Left ventricle myocardium inferior (tissue), 1 donor: ENCODE data around the gene LDAH. TPM values are rescaled to one million over a fixed set of nuclear protein-coding genes. Genes with fewer than 3 reads are reported as not detected.

Experiments used
- DNase-seq: peaks from one replicate; pipeline ENCODE4 v3.0.0-alpha.2; 2020
- H3K27ac ChIP-seq: fragments of 200-600 bp; replicated peaks from 2 replicates; pipeline ENCODE4 v1.8.0; 2021
- H3K27me3 ChIP-seq: fragments of 200-600 bp; 2 replicates; pipeline ENCODE4 v1.8.0; 2021; ENCODE audit warnings: low read depth
- H3K36me3 ChIP-seq: fragments of 200-600 bp; 2 replicates; pipeline ENCODE4 v1.8.0; 2021
- H3K4me1 ChIP-seq: fragments of 200-600 bp; 2 replicates; pipeline ENCODE4 v1.8.0; 2021
- H3K4me3 ChIP-seq: fragments of 200-600 bp; 2 replicates; pipeline ENCODE4 v1.8.0; 2021; ENCODE audit warnings: mild to moderate bottlenecking, moderate library complexity
- H3K9me3 ChIP-seq: fragments of 200-600 bp; replicated peaks from 2 replicates; pipeline ENCODE4 v1.8.0; 2021
- CTCF ChIP-seq: fragments of 200-600 bp; IDR thresholded peaks from 2 replicates; pipeline ENCODE4 v1.8.0; 2021; ENCODE audit warnings: antibody characterized with exemption, mild to moderate bottlenecking, borderline replicate concordance
- intact Hi-C: fragments of 100-400 bp; cut with micrococcal nuclease; formaldehyde crosslinking; loops from one replicate; pipeline ENCODE4 v1.11.0; 2022
- total RNA-seq: library from RNA; stranded (reverse); fragmentation: NEBNext Ultra II Directional; extraction: Animal tissue kit (Norgen Biotek cat#: 25700); gene quantifications from one replicate; pipeline ENCODE4 v1.2.1, GENCODE V29; 2021
- donor health status: DM: no; HTN: yes; CAD: no; lungs with severe emphysema.

Gene LDAH
- total RNA-seq, 1 donor from 2014 or later = 8.5 TPM

GRCh38 chr2:20652673-20653575, 170.0 kb downstream of the LDAH start:
- DNase-seq = no peak
- intact Hi-C loops = no loop called here
- no peak for TF ChIP-seq CTCF
- no peak overlapping the region for H3K27ac ChIP-seq
- H3K4me3 ChIP-seq = no peak overlapping the region
- no peaks in the 10 kb centered on the region for H3K9me3 ChIP-seq
- no peaks in the 10 kb centered on the region for H3K36me3 ChIP-seq
- peaks cover 36% of the 10 kb centered on the region for H3K4me1 ChIP-seq
- H3K27me3 ChIP-seq = peaks cover 23% of the 10 kb centered on the region

- no peaks in the 10 kb centered on the region for H3K9me3 ChIP-seq
- peaks cover 40% of the 10 kb centered on the region for H3K4me1 ChIP-seq
- H3K27ac ChIP-seq = no peak overlapping the region
- no peak for TF ChIP-seq CTCF
- DNase-seq = no peak
- H3K27me3 ChIP-seq = peaks cover 15% of the 10 kb centered on the region
- intact Hi-C loops = no loop called here
- no peaks in the 10 kb centered on the region for H3K36me3 ChIP-seq
- H3K4me3 ChIP-seq = no peak overlapping the region
Measured at GRCh38 chr2:20652141-20652540, 170.8 kb downstream of the LDAH start.

- Histone ChIP-seq H3K36me3 (peaks cover under 1% of the 10 kb centered on the region), H3K4me3 (peak overlapping the region; percentile 89), H3K27me3 (peaks cover 11% of the 10 kb centered on the region), H3K4me1 (peaks cover 40% of the 10 kb centered on the region), H3K9me3 (no peaks in the 10 kb centered on the region), H3K27ac (peak overlapping the region; percentile 88)
- intact Hi-C loops = no loop called here
- TF ChIP-seq CTCF = no peak
- no peak for DNase-seq
Measured at GRCh38 chr2:20651731-20652099, 171.2 kb downstream of the LDAH start.

- intact Hi-C loops = no loop called here
- Histone ChIP-seq H3K36me3 (peaks cover 5% of the 10 kb centered on the region), H3K4me1 (peaks cover 40% of the 10 kb centered on the region)
Measured at GRCh38 chr2:20650877-20651730, 171.8 kb downstream of the LDAH start, which contains the start of gene HS1BP3. Gene HS1BP3 (minus strand): TSS chr2:20651098. CDS start chr2:20651063, 35 bp downstream.

More at GRCh38 chr2:20650877-20651730, 171.8 kb downstream of the LDAH start, which contains the start of gene HS1BP3:
- H3K9me3 ChIP-seq = no peaks in the 10 kb centered on the region
- H3K4me3 ChIP-seq = peak within 1 kb of the TSS; percentile 89
- peaks cover 5% of the 10 kb centered on the region for H3K27me3 ChIP-seq
- peak; percentile 88 for DNase-seq
- peak; percentile 95 for TF ChIP-seq CTCF
- H3K27ac ChIP-seq = peak within 1 kb of the TSS; percentile 88
